GM23338 (cell line): Measurements from ENCODE around the gene MAOA. TPM values are rescaled to one million over a fixed set of nuclear protein-coding genes. Genes with fewer than 3 reads are reported as not detected.

Experiments
- ATAC-seq: fragments of 200-7000 bp; cut with Tn5 transposase; 3 replicates; pipeline ENCODE4 v1.9.1; 2020
- DNase-seq: peaks from one replicate; pipeline ENCODE4 v3.0.0-alpha.2; 2015; ENCODE audit warnings: low spot score
- H2AFZ ChIP-seq: fragments of 200-600 bp; sonication (generic); 2 replicates; pipeline ENCODE4 v1.8.0; 2016; ENCODE audit warnings: antibody characterized with exemption, mild to moderate bottlenecking, moderate library complexity
- H3F3A ChIP-seq: fragments of 200-600 bp; sonication (generic); replicated peaks from 2 replicates; pipeline ENCODE4 v1.8.0; 2017; ENCODE audit warnings: antibody characterized with exemption, mixed run types, low read depth
- H3K27ac ChIP-seq: fragments of 200-600 bp; sonication (generic); 2 replicates; pipeline ENCODE4 v1.6.1; 2016; ENCODE audit warnings: low read depth
- H3K27me3 ChIP-seq: fragments of 200-600 bp; sonication (generic); 2 replicates; pipeline ENCODE4 v1.8.0; 2016; ENCODE audit warnings: mild to moderate bottlenecking, mixed run types, moderate library complexity; ENCODE audit not compliant: insufficient read depth
- H3K36me3 ChIP-seq: fragments of 200-600 bp; sonication (generic); 2 replicates; pipeline ENCODE4 v1.8.0; 2016; ENCODE audit warnings: mild to moderate bottlenecking; ENCODE audit not compliant: insufficient read depth
- H3K4me1 ChIP-seq: fragments of 200-600 bp; sonication (generic); 2 replicates; pipeline ENCODE4 v1.8.0; 2016; ENCODE audit warnings: mild to moderate bottlenecking, moderate library complexity; ENCODE audit not compliant: insufficient read depth
- H3K4me2 ChIP-seq: fragments of 200-600 bp; sonication (generic); 2 replicates; pipeline ENCODE4 v1.7.1; 2017; ENCODE audit warnings: mixed run types
- H3K4me3 ChIP-seq: fragments of 200-600 bp; sonication (generic); 2 replicates; pipeline ENCODE4 v1.6.1; 2016; ENCODE audit warnings: mixed run types
- H3K79me2 ChIP-seq: fragments of 200-600 bp; sonication (generic); replicated peaks from 2 replicates; pipeline ENCODE4 v1.8.0; 2017; ENCODE audit warnings: mild to moderate bottlenecking; ENCODE audit not compliant: insufficient read depth
- H3K9me2 ChIP-seq: fragments of 200-600 bp; sonication (generic); 2 replicates; pipeline ENCODE4 v1.8.0; 2017; ENCODE audit not compliant: insufficient read depth
- H4K20me1 ChIP-seq: fragments of 200-600 bp; sonication (generic); replicated peaks from 2 replicates; pipeline ENCODE4 v1.8.0; 2017; ENCODE audit warnings: mild to moderate bottlenecking; ENCODE audit not compliant: insufficient read depth
- H3K27ac Mint-ChIP-seq: 2 replicates; pipeline ENCODE4 v1.8.0; 2020; ENCODE audit warnings: inconsistent platforms, mild to moderate bottlenecking, moderate library complexity, mixed read lengths
- H3K27me3 Mint-ChIP-seq: 3 replicates; pipeline ENCODE4 v1.8.0; 2022; ENCODE audit warnings: low read depth, mild to moderate bottlenecking, moderate library complexity, mixed read lengths, inconsistent platforms; ENCODE audit not compliant: insufficient read depth, poor library complexity
- H3K36me3 Mint-ChIP-seq: 3 replicates; pipeline ENCODE4 v1.8.0; 2021; ENCODE audit warnings: low read depth, mild to moderate bottlenecking, inconsistent platforms, moderate library complexity, mixed read lengths
- H3K4me1 Mint-ChIP-seq: 3 replicates; pipeline ENCODE4 v1.8.0; 2020; ENCODE audit warnings: mild to moderate bottlenecking, inconsistent platforms, mixed read lengths
- H3K4me3 Mint-ChIP-seq: 3 replicates; pipeline ENCODE4 v1.8.0; 2021; ENCODE audit warnings: moderate library complexity, mild to moderate bottlenecking, inconsistent platforms, mixed read lengths
- H3K9me3 Mint-ChIP-seq: 3 replicates; pipeline ENCODE4 v1.8.0; 2020; ENCODE audit warnings: moderate library complexity, mild to moderate bottlenecking, inconsistent platforms, mixed read lengths
- EZH2phosphoT487 ChIP-seq: fragments of 200-600 bp; sonication (generic); IDR thresholded peaks from one replicate; pipeline ENCODE4 v1.8.1; 2018; ENCODE audit warnings: antibody characterized with exemption; ENCODE audit not compliant: unreplicated experiment
- NANOG ChIP-seq: IDR thresholded peaks from 2 replicates; pipeline ENCODE4 v1.6.1; 2016; ENCODE audit warnings: antibody characterized with exemption, borderline replicate concordance
- STAT1 ChIP-seq: IDR thresholded peaks from one replicate; pipeline ENCODE4 v1.6.1; 2016; ENCODE audit warnings: antibody characterized with exemption; ENCODE audit not compliant: unreplicated experiment
- ZNF331 ChIP-seq: fragments of 250-450 bp; sonication (Bioruptor Pico); IDR thresholded peaks from 2 replicates; pipeline ENCODE4 v1.5.0; 2020; ENCODE audit warnings: low read depth, mild to moderate bottlenecking, moderate library complexity
- polyA plus RNA-seq: library from polyadenylated mRNA; unstranded; fragments of >200 nt; fragmentation: Nextera tagmentation; extraction: Ambion mirVana; gene quantifications from 2 replicates; pipeline ENCODE4 v1.2.1, GENCODE V29; 2016
- total RNA-seq: library from RNA; depleted of rRNA; stranded (reverse); fragments of >200 nt; shearing (Covaris generic); gene quantifications from 2 replicates; pipeline ENCODE4 v1.2.3, GENCODE V29; 2014
- TF ChIP-seq, protein P1 (sequence below): fragments of 250-450 bp; sonication (Bioruptor Pico); IDR thresholded peaks from 2 replicates; pipeline ENCODE4 v1.5.0; 2020; ENCODE audit warnings: mild to moderate bottlenecking, moderate library complexity
- TF ChIP-seq, protein P2 (sequence below): IDR thresholded peaks from 2 replicates; pipeline ENCODE4 v1.6.1; 2016; ENCODE audit warnings: antibody characterized with exemption
- TF ChIP-seq, protein P3 (sequence below), 2 experiments: fragments of 200-600 bp in 1 of 2; sonication (generic) in 1 of 2; conservative IDR thresholded peaks; 2 replicates each; pipeline versions ENCODE4 v1.5.1 to v1.6.1; 2016 to 2017; ENCODE audit warnings: antibody characterized with exemption in 2 of 2, low read depth in 2 of 2, mild to moderate bottlenecking in 2 of 2, moderate library complexity in 1 of 2

Gene MAOA
- total and polyA plus RNA-seq, 2 experiments from 2014 or later = 3.2 to 5.2 TPM

DNA sequence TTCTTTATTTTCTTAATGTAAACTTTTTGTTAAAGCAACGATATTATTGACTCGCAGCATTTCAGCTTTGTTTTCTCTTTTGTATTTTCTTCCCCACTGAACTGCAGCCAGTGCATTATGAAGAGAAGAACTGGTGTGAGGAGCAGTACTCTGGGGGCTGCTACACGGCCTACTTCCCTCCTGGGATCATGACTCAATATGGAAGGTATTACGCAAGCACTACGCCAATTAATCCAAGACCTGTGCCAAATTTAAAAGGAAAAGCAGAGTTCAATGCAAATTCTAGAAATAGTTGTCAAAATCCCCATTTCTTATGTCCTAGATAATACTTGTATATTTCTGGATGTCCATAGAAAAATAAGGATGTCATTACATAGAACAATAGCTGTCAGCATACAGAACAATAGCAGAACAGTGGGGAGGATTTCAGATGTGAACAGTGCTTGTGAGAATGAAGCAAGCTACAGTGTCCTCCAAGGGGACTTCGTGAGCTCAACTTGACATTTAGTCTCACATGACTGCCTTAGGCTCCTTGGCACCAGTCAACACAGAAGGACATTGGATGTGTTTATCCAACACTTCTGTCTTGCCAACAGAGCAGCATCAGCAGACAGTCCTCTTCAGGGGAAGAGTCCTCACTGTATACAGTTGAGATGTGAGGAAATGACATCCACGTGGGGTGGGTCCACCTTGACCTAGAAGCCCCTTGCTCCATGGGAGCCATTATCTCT lies 85.9 kb downstream of the MAOA start (continued):
- TF ChIP-seq, protein P1, sequence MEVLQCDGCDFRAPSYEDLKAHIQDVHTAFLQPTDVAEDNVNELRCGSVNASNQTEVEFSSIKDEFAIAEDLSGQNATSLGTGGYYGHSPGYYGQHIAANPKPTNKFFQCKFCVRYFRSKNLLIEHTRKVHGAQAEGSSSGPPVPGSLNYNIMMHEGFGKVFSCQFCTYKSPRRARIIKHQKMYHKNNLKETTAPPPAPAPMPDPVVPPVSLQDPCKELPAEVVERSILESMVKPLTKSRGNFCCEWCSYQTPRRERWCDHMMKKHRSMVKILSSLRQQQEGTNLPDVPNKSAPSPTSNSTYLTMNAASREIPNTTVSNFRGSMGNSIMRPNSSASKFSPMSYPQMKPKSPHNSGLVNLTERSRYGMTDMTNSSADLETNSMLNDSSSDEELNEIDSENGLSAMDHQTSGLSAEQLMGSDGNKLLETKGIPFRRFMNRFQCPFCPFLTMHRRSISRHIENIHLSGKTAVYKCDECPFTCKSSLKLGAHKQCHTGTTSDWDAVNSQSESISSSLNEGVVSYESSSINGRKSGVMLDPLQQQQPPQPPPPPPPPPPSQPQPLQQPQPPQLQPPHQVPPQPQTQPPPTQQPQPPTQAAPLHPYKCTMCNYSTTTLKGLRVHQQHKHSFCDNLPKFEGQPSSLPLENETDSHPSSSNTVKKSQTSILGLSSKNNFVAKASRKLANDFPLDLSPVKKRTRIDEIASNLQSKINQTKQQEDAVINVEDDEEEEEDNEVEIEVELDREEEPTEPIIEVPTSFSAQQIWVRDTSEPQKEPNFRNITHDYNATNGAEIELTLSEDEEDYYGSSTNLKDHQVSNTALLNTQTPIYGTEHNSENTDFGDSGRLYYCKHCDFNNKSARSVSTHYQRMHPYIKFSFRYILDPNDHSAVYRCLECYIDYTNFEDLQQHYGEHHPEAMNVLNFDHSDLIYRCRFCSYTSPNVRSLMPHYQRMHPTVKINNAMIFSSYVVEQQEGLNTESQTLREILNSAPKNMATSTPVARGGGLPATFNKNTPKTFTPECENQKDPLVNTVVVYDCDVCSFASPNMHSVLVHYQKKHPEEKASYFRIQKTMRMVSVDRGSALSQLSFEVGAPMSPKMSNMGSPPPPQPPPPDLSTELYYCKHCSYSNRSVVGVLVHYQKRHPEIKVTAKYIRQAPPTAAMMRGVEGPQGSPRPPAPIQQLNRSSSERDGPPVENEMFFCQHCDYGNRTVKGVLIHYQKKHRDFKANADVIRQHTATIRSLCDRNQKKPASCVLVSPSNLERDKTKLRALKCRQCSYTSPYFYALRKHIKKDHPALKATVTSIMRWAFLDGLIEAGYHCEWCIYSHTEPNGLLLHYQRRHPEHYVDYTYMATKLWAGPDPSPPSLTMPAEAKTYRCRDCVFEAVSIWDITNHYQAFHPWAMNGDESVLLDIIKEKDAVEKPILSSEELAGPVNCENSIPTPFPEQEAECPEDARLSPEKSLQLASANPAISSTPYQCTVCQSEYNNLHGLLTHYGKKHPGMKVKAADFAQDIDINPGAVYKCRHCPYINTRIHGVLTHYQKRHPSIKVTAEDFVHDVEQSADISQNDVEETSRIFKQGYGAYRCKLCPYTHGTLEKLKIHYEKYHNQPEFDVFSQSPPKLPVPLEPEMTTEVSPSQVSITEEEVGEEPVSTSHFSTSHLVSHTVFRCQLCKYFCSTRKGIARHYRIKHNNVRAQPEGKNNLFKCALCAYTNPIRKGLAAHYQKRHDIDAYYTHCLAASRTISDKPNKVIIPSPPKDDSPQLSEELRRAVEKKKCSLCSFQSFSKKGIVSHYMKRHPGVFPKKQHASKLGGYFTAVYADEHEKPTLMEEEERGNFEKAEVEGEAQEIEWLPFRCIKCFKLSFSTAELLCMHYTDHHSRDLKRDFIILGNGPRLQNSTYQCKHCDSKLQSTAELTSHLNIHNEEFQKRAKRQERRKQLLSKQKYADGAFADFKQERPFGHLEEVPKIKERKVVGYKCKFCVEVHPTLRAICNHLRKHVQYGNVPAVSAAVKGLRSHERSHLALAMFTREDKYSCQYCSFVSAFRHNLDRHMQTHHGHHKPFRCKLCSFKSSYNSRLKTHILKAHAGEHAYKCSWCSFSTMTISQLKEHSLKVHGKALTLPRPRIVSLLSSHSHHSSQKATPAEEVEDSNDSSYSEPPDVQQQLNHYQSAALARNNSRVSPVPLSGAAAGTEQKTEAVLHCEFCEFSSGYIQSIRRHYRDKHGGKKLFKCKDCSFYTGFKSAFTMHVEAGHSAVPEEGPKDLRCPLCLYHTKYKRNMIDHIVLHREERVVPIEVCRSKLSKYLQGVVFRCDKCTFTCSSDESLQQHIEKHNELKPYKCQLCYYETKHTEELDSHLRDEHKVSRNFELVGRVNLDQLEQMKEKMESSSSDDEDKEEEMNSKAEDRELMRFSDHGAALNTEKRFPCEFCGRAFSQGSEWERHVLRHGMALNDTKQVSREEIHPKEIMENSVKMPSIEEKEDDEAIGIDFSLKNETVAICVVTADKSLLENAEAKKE (CRISPR knock-in tag) = no peak
- no peak for TF ChIP-seq ZNF331 (CRISPR knock-in tag)

DNA sequence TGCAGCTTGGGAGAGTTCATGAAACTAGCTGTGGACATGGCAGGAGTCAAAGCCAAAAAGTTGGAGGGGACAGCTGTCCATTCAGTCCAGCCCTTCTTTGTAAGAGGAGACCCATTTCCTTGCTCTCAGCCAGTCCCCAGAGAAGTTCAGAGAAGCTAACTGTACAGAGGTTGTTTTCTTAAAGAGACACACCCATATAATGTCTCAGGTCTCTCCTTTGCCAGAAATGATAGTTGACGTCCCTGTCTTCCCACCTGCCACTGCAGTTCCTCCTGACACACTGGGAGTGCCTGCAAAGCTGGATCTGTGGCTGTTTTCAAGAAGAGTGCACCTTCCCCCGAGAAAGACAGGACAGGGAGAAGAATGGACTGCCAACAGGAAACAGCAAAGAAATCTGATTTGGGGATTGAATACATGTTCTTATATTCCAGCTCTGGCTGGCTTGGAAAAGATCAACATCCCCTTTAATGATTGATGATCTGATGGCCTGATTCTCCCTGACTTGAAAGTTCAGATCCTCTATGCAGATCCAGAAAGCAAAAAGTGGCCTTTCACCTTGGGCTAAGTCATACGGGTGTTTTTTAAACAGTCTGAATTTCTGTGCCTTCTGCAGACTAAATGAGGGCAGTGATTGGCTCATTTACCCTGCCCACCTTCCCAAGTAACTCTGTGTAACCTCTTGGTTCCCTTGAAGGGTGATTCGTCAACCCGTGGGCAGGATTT lies 87.2 kb downstream of the MAOA start:
- no peak overlapping the region for H3K4me2 ChIP-seq
- H2AFZ ChIP-seq = no peak overlapping the region
- DNase-seq (no peak), ATAC-seq (no peak)
- H3K79me2 ChIP-seq = no peaks in the 10 kb centered on the region
- no peaks in the 10 kb centered on the region for H3F3A ChIP-seq
- no peak overlapping the region for H3K4me3 Mint-ChIP-seq
- H3K4me1 Mint-ChIP-seq = no peaks in the 10 kb centered on the region
- H3K27me3 Mint-ChIP-seq = no peaks in the 10 kb centered on the region
- H3K36me3 ChIP-seq = no peaks in the 10 kb centered on the region
- peaks cover 3% of the 10 kb centered on the region; the same call in 1 of the 3 replicates for H3K36me3 Mint-ChIP-seq
- no peak overlapping the region for H3K4me3 ChIP-seq
- H3K4me1 ChIP-seq = no peaks in the 10 kb centered on the region
- no peaks in the 10 kb centered on the region for H4K20me1 ChIP-seq
- no peaks in the 10 kb centered on the region for H3K9me2 ChIP-seq
- no peaks in the 10 kb centered on the region for H3K27me3 ChIP-seq
- H3K27ac Mint-ChIP-seq = no peak overlapping the region
- H3K27ac ChIP-seq = no peak overlapping the region
- H3K9me3 Mint-ChIP-seq = no peaks in the 10 kb centered on the region
- no peak for TF ChIP-seq STAT1
- TF ChIP-seq EZH2phosphoT487 = no peak
- TF ChIP-seq, protein P2, sequence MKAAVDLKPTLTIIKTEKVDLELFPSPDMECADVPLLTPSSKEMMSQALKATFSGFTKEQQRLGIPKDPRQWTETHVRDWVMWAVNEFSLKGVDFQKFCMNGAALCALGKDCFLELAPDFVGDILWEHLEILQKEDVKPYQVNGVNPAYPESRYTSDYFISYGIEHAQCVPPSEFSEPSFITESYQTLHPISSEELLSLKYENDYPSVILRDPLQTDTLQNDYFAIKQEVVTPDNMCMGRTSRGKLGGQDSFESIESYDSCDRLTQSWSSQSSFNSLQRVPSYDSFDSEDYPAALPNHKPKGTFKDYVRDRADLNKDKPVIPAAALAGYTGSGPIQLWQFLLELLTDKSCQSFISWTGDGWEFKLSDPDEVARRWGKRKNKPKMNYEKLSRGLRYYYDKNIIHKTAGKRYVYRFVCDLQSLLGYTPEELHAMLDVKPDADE = no peak
- no peak for TF ChIP-seq ZNF331 (CRISPR knock-in tag)
- TF ChIP-seq, protein P3, sequence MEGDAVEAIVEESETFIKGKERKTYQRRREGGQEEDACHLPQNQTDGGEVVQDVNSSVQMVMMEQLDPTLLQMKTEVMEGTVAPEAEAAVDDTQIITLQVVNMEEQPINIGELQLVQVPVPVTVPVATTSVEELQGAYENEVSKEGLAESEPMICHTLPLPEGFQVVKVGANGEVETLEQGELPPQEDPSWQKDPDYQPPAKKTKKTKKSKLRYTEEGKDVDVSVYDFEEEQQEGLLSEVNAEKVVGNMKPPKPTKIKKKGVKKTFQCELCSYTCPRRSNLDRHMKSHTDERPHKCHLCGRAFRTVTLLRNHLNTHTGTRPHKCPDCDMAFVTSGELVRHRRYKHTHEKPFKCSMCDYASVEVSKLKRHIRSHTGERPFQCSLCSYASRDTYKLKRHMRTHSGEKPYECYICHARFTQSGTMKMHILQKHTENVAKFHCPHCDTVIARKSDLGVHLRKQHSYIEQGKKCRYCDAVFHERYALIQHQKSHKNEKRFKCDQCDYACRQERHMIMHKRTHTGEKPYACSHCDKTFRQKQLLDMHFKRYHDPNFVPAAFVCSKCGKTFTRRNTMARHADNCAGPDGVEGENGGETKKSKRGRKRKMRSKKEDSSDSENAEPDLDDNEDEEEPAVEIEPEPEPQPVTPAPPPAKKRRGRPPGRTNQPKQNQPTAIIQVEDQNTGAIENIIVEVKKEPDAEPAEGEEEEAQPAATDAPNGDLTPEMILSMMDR (conservative IDR thresholded peaks at IDR 0.05; ENCODE audit: low read depth in 2 of 2) = no peak
- no peak for TF ChIP-seq NANOG
